ENCODE data around the gene BICDL2.

- TF ChIP-seq CTCF (conservative IDR thresholded peaks at IDR 0.05): no peak
- no peak for TF ChIP-seq ZFX (IDR thresholded peaks at IDR 0.05)
Observed at GRCh38 chr16:3076577-3076976, 39.8 kb upstream of the BICDL2 start.

All from C4-2B (cell line).